Fibroblast of mammary gland (primary cell): Measurements from ENCODE around the gene LCN12.

ENCODE experiments used
- DNase-seq: peaks from one replicate; pipeline ENCODE4 v3.0.0-alpha.2; 2010; ENCODE audit warnings: low read depth
- H3K4me3 ChIP-seq: 2 replicates; pipeline ENCODE4 v1.5.1; 2011; ENCODE audit warnings: low read depth, mild to moderate bottlenecking, low read length, moderate library complexity; ENCODE audit not compliant: control insufficient read depth
- CTCF ChIP-seq: conservative IDR thresholded peaks from 2 replicates; pipeline ENCODE4 v1.5.1; 2011; ENCODE audit warnings: low read depth, low read length, inconsistent platforms; ENCODE audit not compliant: control insufficient read depth, insufficient read depth

Gene LCN12

DNA sequence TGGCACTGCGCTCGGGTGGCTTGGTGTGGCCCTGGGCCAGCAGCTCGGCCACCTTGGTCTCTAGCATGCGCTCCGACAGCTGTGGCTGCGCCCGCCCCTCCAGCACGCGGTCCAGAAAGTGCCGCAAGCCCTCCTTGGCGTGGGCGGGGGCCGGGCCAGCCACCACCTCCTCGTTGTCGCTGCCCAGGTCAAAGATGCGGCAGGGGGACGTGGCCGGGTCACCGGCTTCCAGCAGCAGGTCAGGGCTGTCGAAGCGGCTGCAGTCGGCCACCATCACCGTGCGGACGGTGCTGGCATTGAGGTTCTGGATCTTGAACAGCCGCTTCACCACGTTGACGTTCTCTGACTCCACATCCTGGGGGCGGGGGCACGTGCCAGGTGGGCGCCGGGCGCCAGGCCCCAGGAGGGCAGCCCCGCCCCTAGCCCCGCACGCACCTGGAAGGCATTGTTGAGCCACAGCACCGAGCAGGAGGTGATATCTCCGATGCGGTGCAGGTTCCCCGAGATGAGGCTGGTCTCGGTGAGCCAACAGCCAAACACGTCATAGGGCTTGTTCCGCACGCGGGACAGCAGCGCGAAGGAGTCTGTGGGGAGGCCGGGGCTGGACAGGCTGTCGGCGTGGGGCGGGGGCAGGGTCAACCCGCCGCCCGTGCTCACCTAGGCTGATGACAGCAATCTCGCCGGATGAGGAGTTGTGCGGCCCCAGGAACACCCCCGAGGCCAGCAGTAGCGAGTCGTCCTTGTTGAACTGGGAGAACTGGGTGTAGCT is 9.8 kb upstream of the LCN12 start:
- H3K4me3 ChIP-seq: no peak overlapping the region
- no peak for TF ChIP-seq CTCF
- no peak for DNase-seq

DNA sequence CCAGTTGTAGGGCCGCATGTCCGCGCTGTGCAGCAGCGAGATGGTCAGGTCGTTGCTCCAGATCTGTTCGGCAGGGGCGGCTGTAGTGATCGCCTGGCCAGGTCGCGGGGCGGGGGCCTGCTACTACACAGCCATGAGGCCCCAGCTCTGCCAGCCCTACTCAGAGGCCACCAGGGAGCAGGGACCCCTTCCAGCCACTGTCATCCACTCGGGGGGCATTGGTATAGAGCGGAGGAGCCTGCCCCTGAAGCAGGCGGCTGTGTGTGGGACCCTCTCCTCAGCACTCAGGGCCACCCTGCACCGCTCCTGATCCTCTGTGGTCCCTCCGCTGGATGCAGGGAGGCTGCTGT is 9.2 kb upstream of the LCN12 start:
- no peak for TF ChIP-seq CTCF
- H3K4me3 ChIP-seq: peak overlapping the region; percentile 71
- no peak for DNase-seq

DNA sequence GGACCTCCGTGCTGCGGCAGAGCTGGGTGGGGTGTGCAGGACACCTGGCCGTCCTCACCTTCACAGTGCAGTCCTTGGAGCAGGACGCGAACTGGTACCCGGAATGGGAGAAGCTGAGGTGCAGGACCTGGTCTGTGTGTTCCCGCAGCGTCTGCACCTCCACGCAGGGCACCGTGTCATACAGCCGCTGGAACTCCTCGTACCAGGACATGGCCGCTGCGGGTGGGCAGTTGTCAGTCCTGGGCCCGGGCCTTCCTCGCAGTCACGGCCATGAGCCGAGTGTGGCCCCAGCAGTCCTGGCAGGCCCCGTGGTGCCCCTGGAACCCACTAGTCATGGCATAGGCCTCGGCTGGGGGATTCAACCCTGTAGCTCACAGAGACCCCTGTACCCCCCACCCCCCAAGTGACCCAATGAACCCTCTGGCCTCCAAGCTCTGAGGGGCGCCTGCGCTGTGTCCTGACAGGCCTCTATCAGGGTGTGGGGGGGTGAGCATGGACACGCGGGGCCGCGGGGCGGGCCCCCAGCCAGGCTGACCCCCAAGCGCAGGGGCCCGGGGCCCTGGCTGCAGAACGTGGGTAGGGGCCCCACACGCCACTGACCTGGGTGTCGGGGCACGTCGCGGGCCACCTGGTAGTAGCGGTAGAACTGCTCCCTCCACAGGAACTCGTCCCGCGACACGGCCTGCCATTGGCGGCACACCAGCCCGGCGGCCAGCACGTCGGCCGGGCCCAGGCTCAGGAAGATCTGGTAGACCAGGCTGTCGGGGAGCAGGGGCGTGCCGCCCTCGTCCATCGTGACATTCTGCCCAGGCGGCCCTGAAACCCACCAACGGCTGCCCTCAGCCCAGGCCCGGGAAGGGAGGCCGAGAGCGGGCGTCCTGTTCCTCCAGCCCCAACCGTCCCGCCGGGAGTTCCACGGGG is 8.5 kb upstream of the LCN12 start:
- peak; percentile 21 for DNase-seq
- peak overlapping the region; percentile 71 for H3K4me3 ChIP-seq
- no peak for TF ChIP-seq CTCF

GRCh38 chr9:136944212-136944518 is 7.9 kb upstream of the LCN12 start:
- peak overlapping the region; percentile 71 for H3K4me3 ChIP-seq
- TF ChIP-seq CTCF: no peak
- peak; percentile 45 for DNase-seq

DNA sequence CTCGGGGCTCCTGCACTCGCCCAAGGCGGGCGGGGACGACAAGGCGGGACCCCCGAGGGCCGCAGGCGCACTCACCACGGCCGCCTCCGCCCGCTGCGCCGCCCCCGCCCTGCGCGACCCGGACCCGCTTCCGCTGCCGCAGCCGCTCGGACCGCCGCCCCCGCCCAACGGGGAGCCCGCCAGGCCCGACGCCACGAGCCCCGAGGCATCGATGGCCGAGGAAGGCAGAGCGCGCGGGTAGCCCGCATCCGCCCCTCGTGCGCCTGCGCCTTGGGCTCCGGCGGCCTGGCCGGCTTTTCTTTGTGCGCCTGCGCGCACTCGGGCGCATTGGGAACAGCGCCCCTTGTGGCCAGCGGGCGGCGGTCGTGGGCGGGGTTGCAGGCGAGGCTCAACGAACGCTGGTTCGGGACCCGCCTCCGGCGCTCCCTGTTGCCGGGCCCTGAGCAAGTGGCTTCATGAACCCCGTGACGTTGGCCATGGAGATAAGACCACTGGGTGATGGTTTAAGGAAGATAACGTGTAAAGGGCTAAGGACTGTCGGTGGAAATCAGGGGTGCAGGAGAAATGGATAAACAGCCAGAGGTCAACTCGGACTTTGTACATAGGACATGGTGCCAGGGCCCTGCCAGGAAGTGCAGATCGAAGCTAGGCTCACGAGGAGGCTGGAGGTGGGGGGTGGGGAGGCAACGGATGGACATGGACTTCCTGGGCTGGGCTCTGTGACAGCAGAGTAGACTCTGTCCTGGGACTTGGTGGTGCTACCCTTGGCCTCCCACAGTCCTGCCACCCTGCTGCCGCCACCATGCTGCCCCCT is 7.3 kb upstream of the LCN12 start, which contains the start of the genes C8G and FBXW5:
Gene C8G (plus strand): TSS at position 725 of the 814 bp plus-strand sequence. CDS start 78 bp downstream, at position 803.
Gene FBXW5 (minus strand): TSS at position 220 of the 814 bp plus-strand sequence. CDS start 655 bp downstream, outside the sequence.
- peak; percentile 88 for DNase-seq
- peak; percentile 57 for TF ChIP-seq CTCF
- H3K4me3 ChIP-seq: peak within 1 kb of the TSS; percentile 71

DNA sequence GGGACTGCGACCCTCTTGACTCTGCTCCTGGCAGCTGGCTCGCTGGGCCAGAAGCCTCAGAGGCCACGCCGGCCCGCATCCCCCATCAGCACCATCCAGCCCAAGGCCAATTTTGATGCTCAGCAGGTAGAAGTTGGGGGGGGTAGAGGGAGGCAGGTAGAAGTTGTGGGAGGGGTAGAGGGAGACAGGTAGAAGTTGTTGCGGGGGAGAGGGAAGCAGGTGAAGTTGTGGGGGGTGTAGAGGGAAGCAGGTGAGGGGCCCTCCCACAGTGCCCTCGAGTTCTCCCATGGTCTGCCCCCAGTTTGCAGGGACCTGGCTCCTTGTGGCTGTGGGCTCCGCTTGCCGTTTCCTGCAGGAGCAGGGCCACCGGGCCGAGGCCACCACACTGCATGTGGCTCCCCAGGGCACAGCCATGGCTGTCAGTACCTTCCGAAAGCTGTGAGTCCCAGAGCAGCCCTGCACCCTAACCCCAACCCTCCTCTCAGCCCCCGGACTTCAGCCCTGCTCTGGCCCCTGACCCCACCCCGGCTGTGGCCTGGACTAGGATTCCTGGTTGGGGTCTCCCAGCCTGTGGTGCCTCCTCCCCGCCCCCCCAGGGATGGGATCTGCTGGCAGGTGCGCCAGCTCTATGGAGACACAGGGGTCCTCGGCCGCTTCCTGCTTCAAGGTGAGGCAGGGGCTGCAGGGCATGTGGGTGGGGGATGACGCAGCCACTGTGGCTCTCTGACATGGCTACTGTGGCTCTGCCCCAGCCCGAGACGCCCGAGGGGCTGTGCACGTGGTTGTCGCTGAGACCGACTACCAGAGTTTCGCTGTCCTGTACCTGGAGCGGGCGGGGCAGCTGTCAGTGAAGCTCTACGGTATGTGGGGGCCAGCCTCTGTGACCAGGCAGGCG is 6.5 kb upstream of the LCN12 start:
- TF ChIP-seq CTCF: no peak
- H3K4me3 ChIP-seq: no peak overlapping the region
- no peak for DNase-seq
